Activated naive CD8-positive, alpha-beta T cell (primary cell): Measurements from ENCODE around the gene TRIO.

Experiments used
- H3K27ac Mint-ChIP-seq: one replicate; pipeline ENCODE4 v1.8.0; 2021; ENCODE audit warnings: mixed read lengths
- H3K27me3 Mint-ChIP-seq: one replicate; pipeline ENCODE4 v1.8.0; 2021; ENCODE audit warnings: mixed read lengths
- H3K36me3 Mint-ChIP-seq: one replicate; pipeline ENCODE4 v1.8.0; 2021; ENCODE audit warnings: mixed read lengths
- H3K4me1 Mint-ChIP-seq: one replicate; pipeline ENCODE4 v1.8.0; 2021; ENCODE audit warnings: low read depth, mixed read lengths
- H3K4me3 Mint-ChIP-seq: one replicate; pipeline ENCODE4 v1.8.0; 2021; ENCODE audit warnings: mild to moderate bottlenecking, mixed read lengths
- H3K9me3 Mint-ChIP-seq: one replicate; pipeline ENCODE4 v1.8.0; 2021; ENCODE audit warnings: low read depth, mixed read lengths

TRIO gene

GRCh38 chr5:14114615-14115251 lies 28.4 kb upstream of the TRIO start:
- H3K27ac Mint-ChIP-seq = no peak overlapping the region
- no peaks in the 10 kb centered on the region for H3K36me3 Mint-ChIP-seq
- H3K4me1 Mint-ChIP-seq = no peaks in the 10 kb centered on the region
- no peaks in the 10 kb centered on the region for H3K27me3 Mint-ChIP-seq
- H3K4me3 Mint-ChIP-seq = no peak overlapping the region
- no peaks in the 10 kb centered on the region for H3K9me3 Mint-ChIP-seq

GRCh38 chr5:14115323-14115895 lies 27.7 kb upstream of the TRIO start:
- no peaks in the 10 kb centered on the region for H3K36me3 Mint-ChIP-seq
- H3K9me3 Mint-ChIP-seq = no peaks in the 10 kb centered on the region
- no peaks in the 10 kb centered on the region for H3K27me3 Mint-ChIP-seq
- no peak overlapping the region for H3K4me3 Mint-ChIP-seq
- no peaks in the 10 kb centered on the region for H3K4me1 Mint-ChIP-seq
- no peak overlapping the region for H3K27ac Mint-ChIP-seq

GRCh38 chr5:14118551-14119320 lies 24.4 kb upstream of the TRIO start:
- Mint-ChIP-seq H3K4me1 (no peaks in the 10 kb centered on the region), H3K9me3 (no peaks in the 10 kb centered on the region), H3K4me3 (no peak overlapping the region), H3K27me3 (no peaks in the 10 kb centered on the region), H3K27ac (no peak overlapping the region), H3K36me3 (no peaks in the 10 kb centered on the region)

GRCh38 chr5:14120176-14120575 lies 23.0 kb upstream of the TRIO start:
- H3K27ac Mint-ChIP-seq = no peak overlapping the region
- H3K36me3 Mint-ChIP-seq = no peaks in the 10 kb centered on the region
- H3K9me3 Mint-ChIP-seq = no peaks in the 10 kb centered on the region
- no peaks in the 10 kb centered on the region for H3K27me3 Mint-ChIP-seq
- H3K4me3 Mint-ChIP-seq = no peak overlapping the region
- no peaks in the 10 kb centered on the region for H3K4me1 Mint-ChIP-seq

- no peak overlapping the region for H3K4me3 Mint-ChIP-seq
- no peak overlapping the region for H3K27ac Mint-ChIP-seq
- H3K9me3 Mint-ChIP-seq = no peaks in the 10 kb centered on the region
- no peaks in the 10 kb centered on the region for H3K36me3 Mint-ChIP-seq
- no peaks in the 10 kb centered on the region for H3K4me1 Mint-ChIP-seq
- no peaks in the 10 kb centered on the region for H3K27me3 Mint-ChIP-seq
These were observed 21.6 kb upstream of the TRIO start for GRCh38 chr5:14121552-14121951.

GRCh38 chr5:14122089-14122488 lies 21.1 kb upstream of the TRIO start:
- Mint-ChIP-seq H3K36me3 (no peaks in the 10 kb centered on the region), H3K4me3 (no peak overlapping the region), H3K4me1 (no peaks in the 10 kb centered on the region), H3K9me3 (no peaks in the 10 kb centered on the region), H3K27me3 (no peaks in the 10 kb centered on the region), H3K27ac (no peak overlapping the region)

GRCh38 chr5:14123551-14123950 lies 19.6 kb upstream of the TRIO start:
- H3K27me3 Mint-ChIP-seq = no peaks in the 10 kb centered on the region
- H3K4me3 Mint-ChIP-seq = no peak overlapping the region
- no peak overlapping the region for H3K27ac Mint-ChIP-seq
- no peaks in the 10 kb centered on the region for H3K36me3 Mint-ChIP-seq
- no peaks in the 10 kb centered on the region for H3K4me1 Mint-ChIP-seq
- no peaks in the 10 kb centered on the region for H3K9me3 Mint-ChIP-seq

GRCh38 chr5:14123974-14124482 lies 19.1 kb upstream of the TRIO start:
- Mint-ChIP-seq H3K9me3 (no peaks in the 10 kb centered on the region), H3K27ac (no peak overlapping the region), H3K27me3 (no peaks in the 10 kb centered on the region), H3K4me3 (no peak overlapping the region), H3K4me1 (no peaks in the 10 kb centered on the region), H3K36me3 (no peaks in the 10 kb centered on the region)

- no peak overlapping the region for H3K4me3 Mint-ChIP-seq
- H3K27ac Mint-ChIP-seq = no peak overlapping the region
- H3K9me3 Mint-ChIP-seq = no peaks in the 10 kb centered on the region
- H3K4me1 Mint-ChIP-seq = no peaks in the 10 kb centered on the region
- H3K27me3 Mint-ChIP-seq = no peaks in the 10 kb centered on the region
- H3K36me3 Mint-ChIP-seq = no peaks in the 10 kb centered on the region
These were observed 17.9 kb upstream of the TRIO start for GRCh38 chr5:14125262-14125661.

GRCh38 chr5:14127587-14127986 lies 15.6 kb upstream of the TRIO start:
- no peaks in the 10 kb centered on the region for H3K9me3 Mint-ChIP-seq
- no peaks in the 10 kb centered on the region for H3K36me3 Mint-ChIP-seq
- H3K4me1 Mint-ChIP-seq = no peaks in the 10 kb centered on the region
- no peak overlapping the region for H3K4me3 Mint-ChIP-seq
- peaks cover 3% of the 10 kb centered on the region for H3K27me3 Mint-ChIP-seq
- H3K27ac Mint-ChIP-seq = no peak overlapping the region

- Mint-ChIP-seq H3K4me3 (no peak overlapping the region), H3K4me1 (no peaks in the 10 kb centered on the region), H3K36me3 (no peaks in the 10 kb centered on the region), H3K9me3 (no peaks in the 10 kb centered on the region), H3K27ac (no peak overlapping the region), H3K27me3 (peaks cover 4% of the 10 kb centered on the region)
These were observed 15.1 kb upstream of the TRIO start for GRCh38 chr5:14128079-14128478.

GRCh38 chr5:14129123-14129522 lies 14.0 kb upstream of the TRIO start:
- no peak overlapping the region for H3K27ac Mint-ChIP-seq
- H3K9me3 Mint-ChIP-seq = no peaks in the 10 kb centered on the region
- no peaks in the 10 kb centered on the region for H3K36me3 Mint-ChIP-seq
- no peak overlapping the region for H3K4me3 Mint-ChIP-seq
- H3K27me3 Mint-ChIP-seq = peaks cover 7% of the 10 kb centered on the region
- no peaks in the 10 kb centered on the region for H3K4me1 Mint-ChIP-seq

- H3K9me3 Mint-ChIP-seq = peaks cover 4% of the 10 kb centered on the region
- no peak overlapping the region for H3K4me3 Mint-ChIP-seq
- no peak overlapping the region for H3K27ac Mint-ChIP-seq
- H3K4me1 Mint-ChIP-seq = no peaks in the 10 kb centered on the region
- peaks cover 22% of the 10 kb centered on the region for H3K27me3 Mint-ChIP-seq
- H3K36me3 Mint-ChIP-seq = peaks cover 2% of the 10 kb centered on the region
These were observed 11.2 kb upstream of the TRIO start for GRCh38 chr5:14131855-14132503.

GRCh38 chr5:14133394-14133793 lies 9.7 kb upstream of the TRIO start:
- Mint-ChIP-seq H3K27me3 (peaks cover 30% of the 10 kb centered on the region), H3K36me3 (peaks cover 4% of the 10 kb centered on the region), H3K4me3 (no peak overlapping the region), H3K27ac (no peak overlapping the region), H3K4me1 (no peaks in the 10 kb centered on the region), H3K9me3 (peaks cover 4% of the 10 kb centered on the region)

GRCh38 chr5:14134083-14134482 lies 9.1 kb upstream of the TRIO start:
- peaks cover 36% of the 10 kb centered on the region for H3K27me3 Mint-ChIP-seq
- no peaks in the 10 kb centered on the region for H3K4me1 Mint-ChIP-seq
- peaks cover 4% of the 10 kb centered on the region for H3K9me3 Mint-ChIP-seq
- peaks cover 4% of the 10 kb centered on the region for H3K36me3 Mint-ChIP-seq
- H3K4me3 Mint-ChIP-seq = no peak overlapping the region
- H3K27ac Mint-ChIP-seq = no peak overlapping the region
